SK-N-SH treated with all-trans-retinoic acid at 6 μM for 48 hours (cell line): ENCODE measurements around the gene JAML.

Experiments
- ATAC-seq: fragments of 200-7000 bp; cut with Tn5 transposase; 3 replicates; pipeline ENCODE4 v1.9.1; 2020; ENCODE audit warnings: mild to moderate bottlenecking, moderate library complexity
- ARNTL ChIP-seq: fragments of 450-650 bp; formaldehyde crosslinking; IDR thresholded peaks from 2 replicates; pipeline ENCODE4 v1.5.0; 2020; ENCODE audit warnings: low read depth, mild to moderate bottlenecking, moderate library complexity, borderline replicate concordance
- CREB5 ChIP-seq: fragments of 250-450 bp; sonication (Bioruptor Pico); IDR thresholded peaks from 2 replicates; pipeline ENCODE4 v1.5.1; 2020; ENCODE audit warnings: low read depth, mild to moderate bottlenecking, moderate library complexity
- CSDC2 ChIP-seq: fragments of 250-450 bp; sonication (Bioruptor Pico); IDR thresholded peaks from 2 replicates; pipeline ENCODE4 v1.5.0; 2020; ENCODE audit warnings: mild to moderate bottlenecking, moderate library complexity
- CSRNP3 ChIP-seq: fragments of 250-450 bp; sonication (Bioruptor Pico); IDR thresholded peaks from 2 replicates; pipeline ENCODE4 v1.5.1; 2021; ENCODE audit warnings: mild to moderate bottlenecking, moderate library complexity
- ESRRG ChIP-seq: fragments of 250-450 bp; sonication (Bioruptor Pico); IDR thresholded peaks from 2 replicates; pipeline ENCODE4 v1.6.1; 2021; ENCODE audit warnings: mild to moderate bottlenecking
- GLIS3 ChIP-seq: fragments of 250-450 bp; sonication (Bioruptor Pico); IDR thresholded peaks from 2 replicates; pipeline ENCODE4 v1.5.0; 2020; ENCODE audit warnings: mild to moderate bottlenecking, moderate library complexity
- OSR1 ChIP-seq: fragments of 250-450 bp; sonication (Bioruptor Pico); IDR thresholded peaks from 2 replicates; pipeline ENCODE4 v1.8.0; 2022; ENCODE audit warnings: moderate library complexity, mild to moderate bottlenecking, inconsistent platforms
- POU6F1 ChIP-seq: fragments of 250-450 bp; sonication (Bioruptor Pico); IDR thresholded peaks from 2 replicates; pipeline ENCODE4 v1.8.0; 2021; ENCODE audit warnings: low read depth, mild to moderate bottlenecking, moderate library complexity, borderline replicate concordance
- RARB ChIP-seq: fragments of 250-450 bp; sonication (Bioruptor Pico); IDR thresholded peaks from 2 replicates; pipeline ENCODE4 v1.8.0; 2021; ENCODE audit warnings: mild to moderate bottlenecking, moderate library complexity
- TCF4 ChIP-seq: fragments of 250-450 bp; sonication (Bioruptor Pico); IDR thresholded peaks from 2 replicates; pipeline ENCODE4 v1.8.0; 2021; ENCODE audit warnings: mild to moderate bottlenecking, moderate library complexity, borderline replicate concordance
- TOX ChIP-seq: fragments of 250-450 bp; sonication (Bioruptor Pico); IDR thresholded peaks from 2 replicates; pipeline ENCODE4 v1.8.0; 2021; ENCODE audit warnings: mild to moderate bottlenecking, moderate library complexity, borderline replicate concordance
- TSHZ2 ChIP-seq: fragments of 250-450 bp; sonication (Bioruptor Pico); IDR thresholded peaks from 2 replicates; pipeline ENCODE4 v1.5.0; 2020; ENCODE audit warnings: mild to moderate bottlenecking, moderate library complexity
- ZC3H10 ChIP-seq: fragments of 250-450 bp; sonication (Bioruptor Pico); IDR thresholded peaks from 2 replicates; pipeline ENCODE4 v1.5.1; 2021; ENCODE audit warnings: mild to moderate bottlenecking, moderate library complexity
- ZFP3 ChIP-seq: fragments of 250-450 bp; sonication (Bioruptor Pico); IDR thresholded peaks from 2 replicates; pipeline ENCODE4 v1.5.0; 2020; ENCODE audit warnings: mild to moderate bottlenecking, moderate library complexity
- ZFP30 ChIP-seq: fragments of 450-650 bp; formaldehyde crosslinking; IDR thresholded peaks from 2 replicates; pipeline ENCODE4 v1.5.0; 2022; ENCODE audit warnings: mild to moderate bottlenecking, moderate library complexity
- ZNF565 ChIP-seq: fragments of 450-650 bp; formaldehyde crosslinking; conservative IDR thresholded peaks from 2 replicates; pipeline ENCODE4 v1.5.0; 2020; ENCODE audit warnings: low read depth, mild to moderate bottlenecking, moderate library complexity
- ZNF70 ChIP-seq: fragments of 450-650 bp; formaldehyde crosslinking; IDR thresholded peaks from 2 replicates; pipeline ENCODE4 v1.5.0; 2020; ENCODE audit warnings: mild to moderate bottlenecking, moderate library complexity
- ZNF8 ChIP-seq: fragments of 450-650 bp; formaldehyde crosslinking; IDR thresholded peaks from 2 replicates; pipeline ENCODE4 v1.5.0; 2020; ENCODE audit warnings: mild to moderate bottlenecking, moderate library complexity
- TF ChIP-seq, protein P1 (sequence below): fragments of 250-450 bp; sonication (Bioruptor Pico); IDR thresholded peaks from 2 replicates; pipeline ENCODE4 v1.8.0; 2020; ENCODE audit warnings: mild to moderate bottlenecking, moderate library complexity, borderline replicate concordance

JAML gene

DNA sequence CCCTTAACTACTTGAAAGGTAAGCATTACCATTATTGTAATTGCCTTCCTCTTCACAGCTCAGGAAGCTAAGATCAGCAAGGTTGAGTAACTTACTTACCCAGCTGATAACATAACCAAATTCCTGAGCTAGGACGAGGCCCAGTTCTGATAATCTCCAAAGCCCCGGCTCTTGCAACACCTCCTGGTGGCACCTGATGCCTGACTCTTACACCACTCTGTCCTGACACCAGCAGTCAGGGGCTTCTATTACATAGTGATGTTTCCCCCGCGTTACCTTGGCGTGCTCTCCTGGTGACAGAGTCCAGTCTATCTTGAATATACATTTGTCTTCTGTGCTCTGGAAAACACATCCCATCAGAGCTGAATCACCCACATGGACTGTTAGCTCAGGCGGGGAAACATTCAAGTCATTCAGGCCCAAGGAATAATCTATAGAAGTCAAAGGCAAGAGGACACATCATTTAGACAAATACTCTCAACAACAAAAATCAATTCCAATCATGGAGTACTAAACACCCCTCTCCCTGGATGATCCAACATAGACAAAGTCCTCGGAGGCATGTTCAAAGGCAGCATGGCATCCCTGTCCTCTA lies 12.6 kb downstream of the JAML start (continued):
- TF ChIP-seq, protein P1, sequence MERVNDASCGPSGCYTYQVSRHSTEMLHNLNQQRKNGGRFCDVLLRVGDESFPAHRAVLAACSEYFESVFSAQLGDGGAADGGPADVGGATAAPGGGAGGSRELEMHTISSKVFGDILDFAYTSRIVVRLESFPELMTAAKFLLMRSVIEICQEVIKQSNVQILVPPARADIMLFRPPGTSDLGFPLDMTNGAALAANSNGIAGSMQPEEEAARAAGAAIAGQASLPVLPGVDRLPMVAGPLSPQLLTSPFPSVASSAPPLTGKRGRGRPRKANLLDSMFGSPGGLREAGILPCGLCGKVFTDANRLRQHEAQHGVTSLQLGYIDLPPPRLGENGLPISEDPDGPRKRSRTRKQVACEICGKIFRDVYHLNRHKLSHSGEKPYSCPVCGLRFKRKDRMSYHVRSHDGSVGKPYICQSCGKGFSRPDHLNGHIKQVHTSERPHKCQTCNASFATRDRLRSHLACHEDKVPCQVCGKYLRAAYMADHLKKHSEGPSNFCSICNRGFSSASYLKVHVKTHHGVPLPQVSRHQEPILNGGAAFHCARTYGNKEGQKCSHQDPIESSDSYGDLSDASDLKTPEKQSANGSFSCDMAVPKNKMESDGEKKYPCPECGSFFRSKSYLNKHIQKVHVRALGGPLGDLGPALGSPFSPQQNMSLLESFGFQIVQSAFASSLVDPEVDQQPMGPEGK (CRISPR knock-in tag) = no peak
- TF ChIP-seq ZFP30 (CRISPR knock-in tag) = no peak
- no peak for TF ChIP-seq ZC3H10
- no peak for TF ChIP-seq TSHZ2 (CRISPR knock-in tag)

DNA sequence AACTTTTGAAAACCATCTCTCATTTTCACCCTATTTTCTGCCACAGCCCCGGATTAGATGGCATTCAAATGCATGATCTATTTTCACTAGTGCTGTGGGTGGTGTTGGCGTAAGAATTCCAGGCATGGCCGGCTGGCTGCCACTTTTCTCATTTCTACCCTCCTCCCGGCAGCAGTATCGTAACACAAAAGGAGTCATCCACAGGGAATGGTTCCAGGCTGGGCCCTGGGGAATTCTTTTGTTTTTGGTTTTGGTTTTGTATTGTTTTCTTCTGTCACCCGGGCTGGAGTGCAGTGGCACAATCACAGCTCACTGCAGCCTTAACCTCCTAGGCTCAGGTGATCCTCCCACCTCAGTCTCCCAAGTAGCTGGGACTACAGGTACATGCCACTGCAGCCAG lies 13.8 kb downstream of the JAML start:
- no peak for TF ChIP-seq CSDC2 (CRISPR knock-in tag)
- TF ChIP-seq ARNTL (CRISPR knock-in tag) = no peak
- TF ChIP-seq TOX (CRISPR knock-in tag) = no peak
- no peak for TF ChIP-seq ZNF70 (CRISPR knock-in tag)
- no peak for TF ChIP-seq TCF4 (CRISPR knock-in tag)
- no peak for ATAC-seq

- no peak for ATAC-seq
- TF ChIP-seq POU6F1 (CRISPR knock-in tag) (no peak), ZFP30 (CRISPR knock-in tag) (no peak), TCF4 (CRISPR knock-in tag) (no peak), OSR1 (CRISPR knock-in tag) (no peak), GLIS3 (CRISPR knock-in tag) (no peak), ESRRG (CRISPR knock-in tag) (no peak), RARB (no peak), CSRNP3 (CRISPR knock-in tag) (no peak)
These were observed 14.5 kb downstream of the JAML start for GRCh38 chr11:118210323-118210722.

DNA sequence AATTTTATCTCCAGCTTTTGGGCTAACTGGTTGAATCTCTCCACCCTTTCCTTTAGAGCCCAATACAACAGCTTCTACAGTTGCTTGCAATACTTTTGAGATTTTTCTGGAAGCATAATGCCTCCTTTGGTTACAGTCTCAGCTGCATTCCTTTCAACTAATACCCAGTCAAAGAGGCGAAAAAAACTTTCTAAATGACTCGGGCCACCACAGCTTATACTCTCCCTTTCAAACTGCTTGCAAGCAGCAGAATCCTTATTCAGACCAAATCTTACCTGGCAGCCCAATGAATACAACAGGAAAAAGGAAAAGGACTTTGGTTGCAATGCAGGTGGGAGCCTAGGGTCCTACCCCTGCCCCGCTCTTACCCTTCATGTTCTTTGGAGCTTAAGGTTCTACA lies 15.8 kb downstream of the JAML start:
- ATAC-seq = no peak
- no peak for TF ChIP-seq CREB5 (CRISPR knock-in tag)

DNA sequence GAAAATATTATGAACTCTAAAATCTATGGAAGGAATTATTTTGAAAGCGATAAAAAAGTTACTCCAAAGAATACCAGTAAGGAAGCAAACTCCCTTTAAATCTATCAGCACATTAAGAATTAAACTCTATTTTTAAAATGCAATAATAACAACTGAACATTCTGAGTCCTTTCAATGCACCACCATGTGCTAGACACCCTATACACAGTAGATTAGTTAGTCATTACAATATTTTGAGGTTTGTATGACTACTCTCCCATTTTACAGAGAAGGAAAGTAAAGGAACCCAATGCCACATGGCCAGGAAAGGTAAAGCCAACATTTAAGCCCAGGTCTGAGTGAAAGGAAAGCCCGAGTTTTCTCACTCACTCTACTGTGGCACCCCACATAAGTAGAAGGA lies 17.7 kb downstream of the JAML start:
- ATAC-seq = no peak
- TF ChIP-seq CSDC2 (CRISPR knock-in tag) (no peak), ZFP30 (CRISPR knock-in tag) (no peak), ZNF8 (CRISPR knock-in tag) (no peak), ZFP3 (CRISPR knock-in tag) (no peak), ZNF565 (CRISPR knock-in tag) (no peak), CSRNP3 (CRISPR knock-in tag) (no peak)
- TF ChIP-seq, protein P1 (CRISPR knock-in tag) = no peak
